Omental fat pad (tissue), 4 donors: ENCODE results near the gene ZNF318. TPM values are rescaled to one million over a fixed set of nuclear protein-coding genes. Genes with fewer than 3 reads are reported as not detected.
A peak's percentile ranks its signal among the peaks of the same experiment; 100 is the strongest.

Source experiments
- ATAC-seq: fragments of 150-250 bp; one replicate; pipeline ENCODE4 v1.9.1; 2016; ENCODE audit warnings: mild to moderate bottlenecking, moderate library complexity; ENCODE audit not compliant: low FRiP score
- DNase-seq: peaks from one replicate; pipeline ENCODE4 v3.0.0-alpha.2; 2019; ENCODE audit warnings: low spot score
- total RNA-seq, 4 donors: library from RNA; depleted of rRNA; stranded (reverse); fragments of >200 nt; gene quantifications; one replicate each; pipeline ENCODE4 v1.1.0, GENCODE V29; 2016
- TF ChIP-seq, protein P1 (sequence below), 3 donors: fragments of 450-650 bp; IDR thresholded peaks; one replicate each; pipeline ENCODE4 v1.5.1; 2016 to 2017; ENCODE audit warnings: antibody characterized with exemption in 3 of 3, mild to moderate bottlenecking in 3 of 3, moderate library complexity in 2 of 3

The ZNF318 gene
- total RNA-seq, 4 donors from 2014 or later: 9.2 to 15.8 (median 12.7) TPM

DNA sequence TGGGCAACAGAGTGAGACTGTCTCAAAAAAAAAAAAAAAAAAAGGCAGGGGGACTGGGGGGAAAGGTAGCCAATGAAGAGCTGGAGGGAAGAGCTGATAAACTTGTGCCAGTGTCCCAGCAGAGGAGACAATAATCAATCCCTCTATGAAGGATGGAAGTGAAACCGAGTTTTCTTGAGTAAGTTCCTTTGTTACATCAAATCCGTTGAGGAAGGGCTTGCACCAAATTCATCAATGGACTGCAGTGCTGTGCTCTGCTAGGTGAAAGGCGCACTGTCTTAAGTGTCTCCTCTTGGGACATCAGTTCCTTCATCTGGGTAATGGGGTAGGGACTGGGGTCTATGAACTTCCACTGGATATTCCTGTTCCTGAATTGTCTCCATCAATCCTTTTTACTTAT lies 57.8 kb downstream of the ZNF318 start:
- DNase-seq (no peak), ATAC-seq (no peak)
- TF ChIP-seq, protein P1, sequence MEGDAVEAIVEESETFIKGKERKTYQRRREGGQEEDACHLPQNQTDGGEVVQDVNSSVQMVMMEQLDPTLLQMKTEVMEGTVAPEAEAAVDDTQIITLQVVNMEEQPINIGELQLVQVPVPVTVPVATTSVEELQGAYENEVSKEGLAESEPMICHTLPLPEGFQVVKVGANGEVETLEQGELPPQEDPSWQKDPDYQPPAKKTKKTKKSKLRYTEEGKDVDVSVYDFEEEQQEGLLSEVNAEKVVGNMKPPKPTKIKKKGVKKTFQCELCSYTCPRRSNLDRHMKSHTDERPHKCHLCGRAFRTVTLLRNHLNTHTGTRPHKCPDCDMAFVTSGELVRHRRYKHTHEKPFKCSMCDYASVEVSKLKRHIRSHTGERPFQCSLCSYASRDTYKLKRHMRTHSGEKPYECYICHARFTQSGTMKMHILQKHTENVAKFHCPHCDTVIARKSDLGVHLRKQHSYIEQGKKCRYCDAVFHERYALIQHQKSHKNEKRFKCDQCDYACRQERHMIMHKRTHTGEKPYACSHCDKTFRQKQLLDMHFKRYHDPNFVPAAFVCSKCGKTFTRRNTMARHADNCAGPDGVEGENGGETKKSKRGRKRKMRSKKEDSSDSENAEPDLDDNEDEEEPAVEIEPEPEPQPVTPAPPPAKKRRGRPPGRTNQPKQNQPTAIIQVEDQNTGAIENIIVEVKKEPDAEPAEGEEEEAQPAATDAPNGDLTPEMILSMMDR (IDR thresholded peaks at IDR 0.05): no peak

DNA sequence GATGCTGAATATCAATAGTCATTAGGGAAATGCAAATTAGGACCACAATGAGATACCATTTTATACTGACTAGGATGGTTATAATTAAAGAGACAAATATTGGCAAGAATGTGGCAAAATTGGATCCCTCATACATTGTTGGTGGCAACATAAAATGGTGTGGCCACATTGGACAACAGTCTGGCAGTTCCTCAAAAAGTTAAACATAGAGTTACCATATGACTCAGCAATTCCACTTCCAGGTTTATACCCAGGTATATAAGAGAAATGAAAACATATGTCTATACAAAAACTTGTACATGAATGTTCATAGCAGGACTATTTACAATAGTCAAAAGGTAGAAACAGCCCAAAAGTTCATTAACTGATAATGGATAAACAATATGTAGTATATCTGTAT lies 58.8 kb downstream of the ZNF318 start:
- no peak for DNase-seq
- no peak for ATAC-seq
- TF ChIP-seq, protein P1 (IDR thresholded peaks at IDR 0.05): no peak

DNA sequence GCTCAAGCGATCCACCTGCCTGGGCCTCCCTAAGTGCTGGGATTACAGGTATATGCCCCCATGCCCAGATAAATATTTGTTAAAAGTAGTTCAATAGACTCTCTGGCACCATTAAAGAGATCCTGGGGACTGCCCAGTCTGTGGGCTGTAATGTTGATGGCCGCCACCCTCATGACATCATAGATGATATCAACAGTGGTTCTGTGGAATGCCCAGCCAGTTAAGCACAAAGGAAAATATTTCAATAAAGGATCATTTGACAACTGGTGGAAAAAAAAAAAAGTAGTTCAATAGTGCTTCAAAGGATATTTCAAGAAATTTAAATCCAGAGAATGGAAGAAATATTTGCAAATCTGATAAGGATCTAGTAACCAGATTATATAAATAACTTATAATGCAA lies 59.3 kb downstream of the ZNF318 start:
- DNase-seq (no peak), ATAC-seq (no peak)
- TF ChIP-seq, protein P1 (IDR thresholded peaks at IDR 0.05): no peak

DNA sequence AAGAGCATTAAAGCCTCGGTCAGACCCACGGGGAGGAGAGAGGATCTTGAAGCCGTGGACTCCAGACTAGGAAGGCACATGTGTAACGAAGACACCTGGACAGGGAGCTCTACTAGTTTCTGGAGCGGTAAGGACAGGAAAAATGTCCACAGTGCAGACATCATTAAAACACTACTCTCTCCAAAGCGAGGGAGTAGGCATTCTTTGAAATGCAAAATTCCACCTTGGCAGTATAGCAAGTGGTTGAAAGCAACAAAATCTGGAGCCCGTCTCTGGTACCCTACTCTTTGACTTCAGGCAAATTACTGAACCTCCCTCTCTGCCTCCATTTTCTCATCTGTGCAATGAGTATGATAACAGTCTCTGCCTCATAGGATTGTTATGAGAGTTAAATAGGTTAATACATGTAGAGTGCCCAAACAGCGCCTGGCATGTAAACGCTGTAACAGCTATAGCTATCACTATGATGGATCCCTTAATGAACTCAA lies 60.4 kb downstream of the ZNF318 start:
- peak; percentile 37 for ATAC-seq
- TF ChIP-seq, protein P1 (IDR thresholded peaks at IDR 0.05): no peak
- no peak for DNase-seq

DNA sequence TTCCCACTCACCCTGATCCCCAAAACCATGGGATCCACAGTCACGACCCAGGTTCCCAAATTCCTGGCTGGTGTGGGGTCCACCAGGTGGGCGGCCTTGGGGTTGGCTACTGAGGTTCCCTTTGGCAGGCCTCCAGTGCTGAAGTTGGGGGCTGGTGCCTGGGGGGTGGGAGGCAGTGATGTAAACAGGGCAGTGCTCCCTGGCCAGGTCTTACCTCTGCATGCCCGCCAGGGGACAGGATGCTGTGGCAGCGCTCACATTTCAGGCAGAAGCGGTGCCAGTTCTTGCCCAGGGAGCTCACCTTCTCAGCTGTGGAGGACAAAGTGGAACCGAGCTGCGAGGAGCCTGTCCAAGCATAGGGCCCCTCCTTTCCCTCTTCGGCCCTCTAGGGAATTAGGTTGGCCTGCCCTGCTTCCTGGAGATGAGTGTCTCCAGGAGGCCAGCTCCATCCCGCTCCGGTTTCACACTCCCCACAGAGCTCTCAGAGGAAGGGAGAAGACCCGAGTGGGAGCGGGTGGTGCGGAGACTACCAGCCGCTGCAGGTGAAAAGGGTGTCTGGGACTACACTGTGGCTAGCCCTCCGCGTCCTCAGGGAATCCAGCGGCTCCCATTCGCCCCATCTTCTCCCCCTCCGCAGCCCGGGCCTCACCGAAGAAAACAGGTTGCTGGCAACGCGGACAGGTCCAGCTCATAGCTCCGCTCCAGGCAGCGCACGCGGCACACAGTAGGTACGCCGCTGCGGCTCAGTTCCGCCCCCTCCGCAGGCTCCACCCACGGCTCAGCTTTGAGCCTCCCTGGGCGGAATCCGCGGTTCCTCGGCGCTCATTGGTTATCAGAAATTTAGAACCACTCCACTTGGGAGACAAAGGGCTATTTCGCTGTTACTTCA lies 61.1 kb downstream of the ZNF318 start, which contains the start of gene CRIP3:
TSS of gene CRIP3 (minus strand) at position 726 of the 889 bp plus-strand sequence. CDS start at position 692, 34 bp downstream.
- peak; percentile 33 for ATAC-seq
- no peak for DNase-seq
- TF ChIP-seq, protein P1 (IDR thresholded peaks at IDR 0.05): no peak

DNA sequence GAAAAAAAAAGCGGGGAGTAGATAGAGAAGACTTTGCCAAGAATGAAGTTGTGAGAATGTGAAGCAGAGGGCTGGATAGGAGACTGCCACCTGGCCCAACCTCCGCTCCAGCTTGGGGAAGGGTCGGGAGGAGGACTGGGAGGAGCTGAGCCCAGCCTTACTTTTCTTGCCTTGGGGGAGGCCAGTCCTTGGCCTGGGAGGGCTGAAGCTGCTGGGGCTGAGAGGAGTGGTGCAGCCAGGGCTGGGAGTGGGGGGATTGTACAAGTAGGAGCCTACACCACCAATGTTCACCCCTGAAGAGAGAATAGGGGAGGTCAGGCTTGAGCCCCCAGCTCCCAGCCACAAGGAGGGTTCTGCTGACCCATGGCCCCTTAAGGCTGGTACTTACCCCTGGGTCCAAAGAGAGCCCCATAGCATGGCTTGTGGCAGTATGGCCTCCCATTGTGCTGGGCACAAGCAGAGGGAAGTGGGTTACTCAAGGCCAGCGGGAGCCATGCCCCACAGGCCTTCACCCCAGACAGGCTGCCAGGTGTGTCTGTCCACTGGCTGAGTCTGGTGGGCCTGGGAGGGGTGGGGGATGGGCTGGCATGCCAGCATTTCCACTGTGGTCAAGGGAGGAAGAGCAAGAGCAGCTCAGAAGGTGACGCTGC lies 61.9 kb downstream of the ZNF318 start:
- DNase-seq (no peak), ATAC-seq (no peak)
- TF ChIP-seq, protein P1 (IDR thresholded peaks at IDR 0.05): no peak
